Right lobe of liver (tissue), 6 donors: ENCODE data around the gene NUF2. TPM values are rescaled to one million over a fixed set of nuclear protein-coding genes. Genes with fewer than 3 reads are reported as not detected.
A peak's percentile ranks its signal among the peaks of the same experiment; 100 is the strongest.

Experiments
- ATAC-seq, 4 donors: fragments of 200-7000 bp; cut with Tn5 transposase; one replicate each; pipeline ENCODE4 v1.9.1; 2020; ENCODE audit warnings: mild to moderate bottlenecking in 4 of 4, moderate library complexity in 4 of 4
- DNase-seq, 3 donors: peaks; one replicate each; pipeline ENCODE4 v3.0.0-alpha.2; 2020
- H3K27ac ChIP-seq, 3 donors: fragments of 200-600 bp; one replicate each; pipeline ENCODE4 v1.8.0; 2022
- H3K27me3 ChIP-seq, 2 donors: fragments of 200-600 bp; one replicate each; pipeline ENCODE4 v1.8.0; 2022
- H3K36me3 ChIP-seq, 4 donors: fragments of 200-600 bp; sonication (generic) in 1 of 4; one replicate each; pipeline versions ENCODE4 v1.5.1 to v1.8.0; 2017 to 2022; ENCODE audit warnings: control low read depth in 1 of 4
- H3K4me1 ChIP-seq, 4 donors: fragments of 200-600 bp; sonication (generic) in 1 of 4; one replicate each; pipeline versions ENCODE4 v1.5.1 to v1.8.0; 2017 to 2022; ENCODE audit warnings: control low read depth in 1 of 4
- H3K4me3 ChIP-seq, 3 donors: fragments of 200-600 bp; one replicate each; pipeline ENCODE4 v1.8.0; 2022
- H3K9me3 ChIP-seq, 4 donors: fragments of 200-600 bp; sonication (generic) in 1 of 4; one replicate each; pipeline versions ENCODE4 v1.5.1 to v1.8.0; 2017 to 2022; ENCODE audit warnings: control low read depth in 1 of 4
- CTCF ChIP-seq, 4 donors: fragments of 200-600 bp in 3 of 4; fragments of 450-650 bp in 1 of 4; IDR thresholded peaks; one replicate each; pipeline versions ENCODE4 v1.5.1 to v1.8.0; 2016 to 2022; ENCODE audit warnings: antibody characterized with exemption in 4 of 4, mild to moderate bottlenecking in 2 of 4
- POLR2A ChIP-seq: fragments of 450-650 bp; IDR thresholded peaks from one replicate; pipeline ENCODE4 v1.6.1; 2017; ENCODE audit warnings: antibody characterized with exemption, mild to moderate bottlenecking
- WGBS: methylation state at CpG from one replicate; pipeline ENCODE4 v1.1.6; 2018; ENCODE audit warnings: low coverage, low lambda C conversion rate; ENCODE audit not compliant: insufficient coverage; ENCODE audit errors: missing lambda C conversion rate; 5-methylcytosine and 5-hydroxymethylcytosine counted together
- intact Hi-C, 2 donors: fragments of 100-400 bp; cut with DNase I; formaldehyde crosslinking; loops; one replicate each; pipeline versions ENCODE4 v1.11.2 to v1.14.1; 2022
- total RNA-seq, 6 experiments: library from RNA; depleted of rRNA in 2 of 6; stranded (reverse); fragments of >200 nt in 2 of 6; fragmentation: NEBNext Ultra II Directional in 3 of 6; extraction: Animal tissue kit (Norgen Biotek cat#: 25700) in 3 of 6; gene quantifications; one replicate each; pipeline versions ENCODE4 v1.1.0 to v1.2.4, GENCODE V29; 2016 to 2023
- donor health status: DM: no; HTN: yes; CAD: no.
- donor health status: DM: no; HTN: no; CAD: no.
- donor health status: DM: no; HTN: no; CAD: no.
- donor health status: DM: no; HTN: yes; CAD: no.
- donor health status: DM: no; HTN: yes; CAD: no.

NUF2 gene
- total RNA-seq, 6 experiments from 2014 or later: 0.26 to 1.3 (median 0.98) TPM; not detected in 1

DNA sequence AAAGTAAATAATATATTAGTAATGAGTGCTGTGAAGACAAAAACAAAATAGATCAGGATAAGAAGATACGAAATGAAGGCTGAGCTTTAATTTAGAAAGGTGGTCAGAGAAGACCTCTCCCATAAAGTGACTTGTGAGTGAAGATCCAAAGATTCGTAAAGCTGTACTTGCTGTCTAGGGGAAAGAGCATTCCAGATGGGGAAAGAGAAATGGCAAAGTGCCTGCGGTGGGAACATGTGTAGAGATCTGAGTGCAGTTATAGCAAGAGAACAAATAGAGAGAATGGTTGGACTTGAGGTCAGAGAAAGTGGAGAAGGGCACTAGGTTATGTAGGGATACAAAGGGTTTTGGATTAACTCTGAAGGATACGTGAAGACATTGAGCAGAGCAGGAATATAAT lies 60.6 kb downstream of the NUF2 start:
- no peak for DNase-seq
- no peak overlapping the region for H3K27ac ChIP-seq
- no peaks in the 10 kb centered on the region for H3K36me3 ChIP-seq
- H3K27me3 ChIP-seq: no peaks in the 10 kb centered on the region
- TF ChIP-seq POLR2A (no peak), CTCF (IDR thresholded peaks at IDR 0.05) (no peak)
- no peak overlapping the region for H3K4me3 ChIP-seq
- no peaks in the 10 kb centered on the region for H3K4me1 ChIP-seq
- intact Hi-C loops: no loop called here
- 19% methylated on average over 4 of the region's 4 CpGs for WGBS
- ATAC-seq: peak in 1 of 4 donors; percentile 37
- H3K9me3 ChIP-seq: no peaks in the 10 kb centered on the region

DNA sequence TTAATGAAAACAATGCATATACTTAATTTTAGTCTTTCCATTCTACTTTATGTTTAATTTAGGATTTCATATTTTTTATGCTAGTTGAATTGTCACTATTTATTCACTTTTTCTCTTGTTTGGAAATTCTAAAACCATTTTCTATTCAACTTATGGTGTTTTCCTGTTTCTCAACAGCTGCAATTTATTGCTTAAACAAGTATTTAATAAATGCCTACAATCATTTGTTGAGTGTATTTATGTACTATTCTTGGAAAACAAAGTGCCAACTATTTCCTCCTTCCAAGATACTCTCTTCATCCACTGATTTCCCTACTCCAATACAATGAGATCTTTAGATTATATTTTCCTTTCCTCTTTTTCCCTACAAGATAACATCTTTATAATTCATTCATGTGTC lies 65.4 kb downstream of the NUF2 start:
- Histone ChIP-seq H3K4me3 (no peak overlapping the region), H3K27ac (no peak overlapping the region), H3K36me3 (no peaks in the 10 kb centered on the region), H3K9me3 (no peaks in the 10 kb centered on the region), H3K27me3 (no peaks in the 10 kb centered on the region), H3K4me1 (no peaks in the 10 kb centered on the region)
- TF ChIP-seq CTCF (IDR thresholded peaks at IDR 0.05): no peak
- TF ChIP-seq POLR2A: no peak
- DNase-seq (no peak), ATAC-seq (no peak)
- intact Hi-C loops: no loop called here

GRCh38 chr1:163388970-163389369 lies 67.2 kb downstream of the NUF2 start:
- Histone ChIP-seq H3K4me1 (no peaks in the 10 kb centered on the region), H3K27me3 (no peaks in the 10 kb centered on the region), H3K4me3 (no peak overlapping the region), H3K9me3 (no peaks in the 10 kb centered on the region), H3K27ac (no peak overlapping the region), H3K36me3 (no peaks in the 10 kb centered on the region)
- intact Hi-C loops: no loop called here
- DNase-seq: no peak
- ATAC-seq: peak in 1 of 4 donors; percentile 31
- no peak for TF ChIP-seq POLR2A
- no peak for TF ChIP-seq CTCF (IDR thresholded peaks at IDR 0.05)
- WGBS: 40% methylated on average over 4 of the region's 4 CpGs

- no peak overlapping the region for H3K4me3 ChIP-seq
- DNase-seq (no peak), ATAC-seq (no peak)
- no peaks in the 10 kb centered on the region for H3K36me3 ChIP-seq
- no peaks in the 10 kb centered on the region for H3K27me3 ChIP-seq
- intact Hi-C loops: no loop called here
- no peaks in the 10 kb centered on the region for H3K9me3 ChIP-seq
- H3K27ac ChIP-seq: no peak overlapping the region
- H3K4me1 ChIP-seq: no peaks in the 10 kb centered on the region
- TF ChIP-seq POLR2A (no peak), CTCF (IDR thresholded peaks at IDR 0.05) (no peak)
These were observed 74.0 kb downstream of the NUF2 start for GRCh38 chr1:163395790-163396189.

GRCh38 chr1:163397451-163398200 lies 75.9 kb downstream of the NUF2 start:
- no peaks in the 10 kb centered on the region for H3K27me3 ChIP-seq
- H3K4me1 ChIP-seq: no peaks in the 10 kb centered on the region
- no peak overlapping the region for H3K27ac ChIP-seq
- DNase-seq: no peak
- WGBS: 40% methylated on average over 4 of the region's 4 CpGs
- H3K9me3 ChIP-seq: no peaks in the 10 kb centered on the region
- intact Hi-C loops: no loop called here
- no peak for ATAC-seq
- no peak for TF ChIP-seq CTCF (IDR thresholded peaks at IDR 0.05)
- no peak for TF ChIP-seq POLR2A
- H3K36me3 ChIP-seq: no peaks in the 10 kb centered on the region
- H3K4me3 ChIP-seq: no peak overlapping the region
